Measurements from ENCODE around the gene IGSF23.
"Not testable (repeated sequence)": the region's sequence is repeated elsewhere in the genome, so short reads cannot be mapped to it uniquely, and the experiment has no call there.

IGSF23 gene

DNA sequence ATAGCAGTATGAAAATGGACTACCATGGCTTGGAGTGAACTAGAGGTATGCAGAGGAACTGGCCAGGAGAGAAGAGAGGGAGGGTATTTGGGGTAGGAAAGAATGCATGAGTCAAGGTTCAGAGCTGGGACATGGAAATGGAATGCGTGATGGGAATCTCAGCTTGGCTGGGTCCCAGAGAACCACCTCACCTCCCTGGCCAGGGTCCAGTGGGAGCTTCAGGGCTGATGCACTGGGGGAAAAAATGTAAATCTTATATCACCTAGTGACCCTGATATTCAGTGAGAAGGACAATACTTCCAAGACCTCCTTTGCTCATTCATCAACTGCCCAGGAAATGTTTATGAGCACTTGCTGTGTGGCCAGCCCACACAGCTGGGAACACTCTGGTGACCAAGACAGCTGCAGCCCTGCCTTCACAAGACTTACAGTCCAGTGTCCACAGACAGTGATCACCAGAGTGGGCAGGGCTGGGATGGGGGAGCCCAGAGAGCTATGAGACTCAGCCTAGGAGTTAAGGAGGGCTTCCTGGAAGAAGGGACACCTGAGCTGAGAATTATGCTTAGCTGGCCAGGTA is 12.8 kb downstream of the IGSF23 start:
- no peak for TF ChIP-seq CTCF (IDR thresholded peaks at IDR 0.05; ENCODE audit: extremely low read depth, insufficient read depth, missing control alignments)
- no peak for DNase-seq (ENCODE audit: low spot score)
- in situ Hi-C loops (cut with MboI; ENCODE audit: low pct_unique_long_range_greater_than_20kb, low sequenced_read_pairs, unreplicated experiment) = no loop called here

DNA sequence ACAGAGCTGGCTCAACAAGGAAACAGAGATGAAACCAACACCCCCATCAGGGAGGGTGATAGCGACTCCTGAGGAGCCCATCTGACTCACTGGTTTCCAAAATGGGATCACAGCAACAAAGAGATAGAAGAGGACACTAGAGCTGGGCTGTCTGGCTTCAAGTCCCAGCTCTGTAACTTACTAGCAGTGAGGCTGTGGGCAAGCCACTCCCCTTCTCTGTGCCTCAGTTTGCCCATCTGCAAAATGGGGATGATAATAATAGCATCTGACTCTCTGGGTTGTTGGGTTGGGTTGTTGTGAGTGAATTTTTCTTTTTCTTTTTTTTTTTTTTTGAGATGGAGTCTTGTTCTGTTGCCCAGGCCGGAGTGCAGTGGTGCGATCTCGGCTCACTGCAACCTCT is 14.3 kb downstream of the IGSF23 start:
- no peak for DNase-seq (ENCODE audit: low spot score)
- no peak for TF ChIP-seq CTCF (IDR thresholded peaks at IDR 0.05; ENCODE audit: extremely low read depth, insufficient read depth, missing control alignments)
- in situ Hi-C loops (cut with MboI; ENCODE audit: low pct_unique_long_range_greater_than_20kb, low sequenced_read_pairs, unreplicated experiment) = no loop called here

DNA sequence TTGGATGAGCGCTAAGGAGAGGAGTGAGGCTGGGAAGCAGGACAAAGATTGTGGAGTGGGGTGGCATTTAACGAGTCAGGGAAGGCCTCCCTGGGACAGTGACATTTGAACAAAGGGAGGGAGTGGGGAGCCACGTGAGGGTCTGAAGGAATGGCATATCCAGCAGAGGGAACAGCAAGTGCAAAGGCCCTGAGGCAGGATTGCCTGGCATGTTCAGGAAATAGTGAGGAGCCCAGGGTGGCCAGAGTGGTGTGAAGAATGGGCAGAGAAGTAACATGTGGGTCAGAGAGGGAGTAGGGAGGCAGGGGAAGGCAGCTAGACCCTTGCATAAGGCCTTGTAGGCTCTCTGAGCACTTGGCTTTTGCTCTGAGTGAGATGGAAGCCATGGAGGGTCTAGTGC is 15.4 kb downstream of the IGSF23 start:
- TF ChIP-seq CTCF (IDR thresholded peaks at IDR 0.05; ENCODE audit: extremely low read depth, insufficient read depth, missing control alignments) = no peak
- in situ Hi-C loops (cut with MboI; ENCODE audit: low pct_unique_long_range_greater_than_20kb, low sequenced_read_pairs, unreplicated experiment) = no loop called here

GRCh38 chr19:44631611-44632010 is 18.2 kb downstream of the IGSF23 start:
- in situ Hi-C loops (cut with MboI; ENCODE audit: low pct_unique_long_range_greater_than_20kb, low sequenced_read_pairs, unreplicated experiment); DNase-seq (ENCODE audit: low spot score): not testable (repeated sequence)

More for the DNA sequence above, 15.4 kb downstream of the IGSF23 start:
- DNase-seq (ENCODE audit: low spot score) = no peak

- DNase-seq (ENCODE audit: low spot score); in situ Hi-C loops (cut with MboI; ENCODE audit: low pct_unique_long_range_greater_than_20kb, low sequenced_read_pairs, unreplicated experiment): not testable (repeated sequence)
These were observed 20.7 kb downstream of the IGSF23 start for GRCh38 chr19:44634058-44634457.

- in situ Hi-C loops (cut with MboI; ENCODE audit: low pct_unique_long_range_greater_than_20kb, low sequenced_read_pairs, unreplicated experiment) = no loop called here
- no peak for DNase-seq (ENCODE audit: low spot score)
- TF ChIP-seq CTCF (IDR thresholded peaks at IDR 0.05; ENCODE audit: extremely low read depth, insufficient read depth, missing control alignments) = no peak
These were observed 21.4 kb downstream of the IGSF23 start for GRCh38 chr19:44634785-44635184.

DNA sequence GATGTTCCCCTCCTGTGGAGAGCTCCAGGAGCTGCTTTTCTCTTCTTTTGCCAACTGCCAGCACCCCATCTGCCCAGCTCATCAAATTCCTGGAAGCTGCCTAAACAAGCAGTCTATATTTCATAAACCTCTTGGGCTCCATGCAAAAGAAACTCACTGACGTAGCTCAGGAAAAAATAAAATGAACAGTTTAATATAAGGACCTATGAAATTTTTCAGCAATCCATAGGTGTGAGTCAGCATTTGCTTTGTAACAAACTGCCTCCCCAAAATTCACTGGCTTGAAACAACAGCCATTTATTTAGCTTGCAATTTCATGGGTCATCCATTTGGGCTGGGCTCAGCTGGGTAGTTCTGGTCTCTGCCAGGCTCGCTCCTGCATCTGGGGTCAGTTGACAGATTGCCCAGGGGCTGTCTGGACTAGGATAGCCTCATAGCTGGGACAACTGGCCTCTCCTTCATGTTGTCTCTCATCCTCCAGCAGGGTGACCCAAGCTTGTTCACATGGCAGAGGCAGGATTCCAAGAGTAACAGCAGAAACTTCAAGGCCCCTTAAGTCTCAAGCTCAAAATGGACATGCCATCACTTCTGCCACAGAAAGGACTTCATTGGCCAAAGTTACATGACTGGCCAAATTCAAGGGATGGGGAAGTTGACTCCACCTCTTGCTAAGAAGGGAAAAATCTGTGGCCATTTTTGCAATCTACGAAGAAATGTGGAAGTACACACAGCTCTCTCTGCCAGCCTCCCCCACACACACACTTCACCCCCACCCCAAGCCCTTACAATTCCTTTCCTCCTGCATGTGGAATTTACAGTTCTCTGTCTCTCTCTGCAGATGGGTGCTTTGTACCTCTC is 22.4 kb downstream of the IGSF23 start:
- in situ Hi-C loops (cut with MboI; ENCODE audit: low pct_unique_long_range_greater_than_20kb, low sequenced_read_pairs, unreplicated experiment) = no loop called here
- no peak for DNase-seq (ENCODE audit: low spot score)
- TF ChIP-seq CTCF (IDR thresholded peaks at IDR 0.05; ENCODE audit: extremely low read depth, insufficient read depth, missing control alignments) = no peak

All from GM13977 (cell line).